Rectal smooth muscle tissue (tissue), 1 donor: ENCODE data around the gene PLEKHM1.

Experiments
- H3K27ac ChIP-seq: one replicate; pipeline ENCODE4 v1.7.0; 2013; ENCODE audit warnings: low read depth, low read length, inconsistent platforms
- H3K27me3 ChIP-seq: one replicate; pipeline ENCODE4 v1.7.0; 2013; ENCODE audit warnings: low read length; ENCODE audit not compliant: control insufficient read depth, insufficient read depth
- H3K36me3 ChIP-seq: one replicate; pipeline ENCODE4 v1.7.0; 2013; ENCODE audit warnings: low read length; ENCODE audit not compliant: control insufficient read depth, insufficient read depth
- H3K4me1 ChIP-seq: one replicate; pipeline ENCODE4 v1.7.0; 2013; ENCODE audit warnings: low read length; ENCODE audit not compliant: control insufficient read depth, insufficient read depth
- H3K4me3 ChIP-seq: one replicate; pipeline ENCODE4 v1.7.0; 2013; ENCODE audit warnings: low read length
- H3K9ac ChIP-seq: one replicate; pipeline ENCODE4 v1.7.0; 2013; ENCODE audit warnings: low read length

The PLEKHM1 gene

GRCh38 chr17:45408611-45409421 is 81.7 kb downstream of the PLEKHM1 start:
- no peaks in the 10 kb centered on the region for H3K4me1 ChIP-seq

GRCh38 chr17:45406107-45406506 is 84.4 kb downstream of the PLEKHM1 start:
- no peak overlapping the region for H3K4me3 ChIP-seq
- peaks cover 14% of the 10 kb centered on the region for H3K36me3 ChIP-seq
- no peaks in the 10 kb centered on the region for H3K4me1 ChIP-seq
- H3K27me3 ChIP-seq, result no peaks in the 10 kb centered on the region
- H3K27ac ChIP-seq, result no peak overlapping the region
- H3K9ac ChIP-seq, result no peak overlapping the region

More at GRCh38 chr17:45408611-45409421, 81.7 kb downstream of the PLEKHM1 start:
- no peak overlapping the region for H3K27ac ChIP-seq
- peak overlapping the region; percentile 13 for H3K9ac ChIP-seq
- peaks cover 8% of the 10 kb centered on the region for H3K36me3 ChIP-seq
- no peaks in the 10 kb centered on the region for H3K27me3 ChIP-seq
- H3K4me3 ChIP-seq, result peak overlapping the region; percentile 60

GRCh38 chr17:45405250-45406086 is 85.1 kb downstream of the PLEKHM1 start:
- H3K9ac ChIP-seq, result no peak overlapping the region
- no peak overlapping the region for H3K4me3 ChIP-seq
- no peaks in the 10 kb centered on the region for H3K27me3 ChIP-seq
- no peak overlapping the region for H3K27ac ChIP-seq
- peaks cover 15% of the 10 kb centered on the region for H3K36me3 ChIP-seq
- no peaks in the 10 kb centered on the region for H3K4me1 ChIP-seq

- no peaks in the 10 kb centered on the region for H3K27me3 ChIP-seq
- no peaks in the 10 kb centered on the region for H3K4me1 ChIP-seq
- H3K9ac ChIP-seq, result no peak overlapping the region
- H3K27ac ChIP-seq, result no peak overlapping the region
- no peak overlapping the region for H3K4me3 ChIP-seq
- peaks cover 19% of the 10 kb centered on the region for H3K36me3 ChIP-seq
Measured at GRCh38 chr17:45404870-45405249, 85.7 kb downstream of the PLEKHM1 start.

GRCh38 chr17:45403906-45404490 is 86.5 kb downstream of the PLEKHM1 start:
- H3K4me1 ChIP-seq, result no peaks in the 10 kb centered on the region

GRCh38 chr17:45402916-45403315 is 87.6 kb downstream of the PLEKHM1 start:
- H3K36me3 ChIP-seq, result peaks cover 19% of the 10 kb centered on the region
- no peak overlapping the region for H3K4me3 ChIP-seq
- no peaks in the 10 kb centered on the region for H3K4me1 ChIP-seq
- H3K9ac ChIP-seq, result no peak overlapping the region
- H3K27ac ChIP-seq, result no peak overlapping the region
- no peaks in the 10 kb centered on the region for H3K27me3 ChIP-seq

More at GRCh38 chr17:45403906-45404490, 86.5 kb downstream of the PLEKHM1 start:
- Histone ChIP-seq H3K27ac (no peak overlapping the region), H3K9ac (no peak overlapping the region), H3K36me3 (peaks cover 19% of the 10 kb centered on the region), H3K27me3 (no peaks in the 10 kb centered on the region), H3K4me3 (no peak overlapping the region)

- Histone ChIP-seq H3K36me3 (peaks cover 16% of the 10 kb centered on the region), H3K4me1 (no peaks in the 10 kb centered on the region), H3K27me3 (no peaks in the 10 kb centered on the region), H3K27ac (no peak overlapping the region), H3K4me3 (no peak overlapping the region), H3K9ac (no peak overlapping the region)
Measured at GRCh38 chr17:45398800-45399199, 91.7 kb downstream of the PLEKHM1 start.

GRCh38 chr17:45397796-45398195 is 92.7 kb downstream of the PLEKHM1 start:
- Histone ChIP-seq H3K27ac (no peak overlapping the region), H3K36me3 (peaks cover 11% of the 10 kb centered on the region), H3K9ac (no peak overlapping the region), H3K27me3 (no peaks in the 10 kb centered on the region), H3K4me1 (no peaks in the 10 kb centered on the region), H3K4me3 (no peak overlapping the region)

GRCh38 chr17:45396496-45397205 is 93.9 kb downstream of the PLEKHM1 start:
- Histone ChIP-seq H3K4me1 (no peaks in the 10 kb centered on the region), H3K9ac (no peak overlapping the region), H3K4me3 (no peak overlapping the region), H3K36me3 (peaks cover 10% of the 10 kb centered on the region), H3K27ac (no peak overlapping the region), H3K27me3 (no peaks in the 10 kb centered on the region)

- Histone ChIP-seq H3K36me3 (peaks cover 10% of the 10 kb centered on the region), H3K27ac (no peak overlapping the region), H3K9ac (no peak overlapping the region), H3K4me3 (peak overlapping the region; percentile 25), H3K4me1 (no peaks in the 10 kb centered on the region), H3K27me3 (no peaks in the 10 kb centered on the region)
Measured at GRCh38 chr17:45395569-45396415, 94.7 kb downstream of the PLEKHM1 start.

GRCh38 chr17:45394913-45395568 is 95.5 kb downstream of the PLEKHM1 start:
- H3K27ac ChIP-seq, result no peak overlapping the region
- no peaks in the 10 kb centered on the region for H3K4me1 ChIP-seq
- H3K36me3 ChIP-seq, result peaks cover 6% of the 10 kb centered on the region
- no peaks in the 10 kb centered on the region for H3K27me3 ChIP-seq
- no peak overlapping the region for H3K9ac ChIP-seq
- H3K4me3 ChIP-seq, result peak overlapping the region; percentile 25
